ENCODE measurements around the gene ARMC9.

The ARMC9 gene

GRCh38 chr2:231331533-231331932, 133.1 kb downstream of the ARMC9 start:
- intact Hi-C loops (cut with DNase I), result no loop called here
- no peak for DNase-seq

- intact Hi-C loops (cut with DNase I), result no loop called here
- no peak for DNase-seq
Measured at GRCh38 chr2:231332388-231332787, 134.0 kb downstream of the ARMC9 start.

GRCh38 chr2:231332872-231333500, 134.6 kb downstream of the ARMC9 start:
- intact Hi-C loops (cut with DNase I), result no loop called here
- DNase-seq, result no peak

GRCh38 chr2:231334179-231334930, 135.9 kb downstream of the ARMC9 start:
- DNase-seq, result no peak
- intact Hi-C loops (cut with DNase I), result no loop called here

- DNase-seq, result no peak
- intact Hi-C loops (cut with DNase I), result no loop called here
Measured at GRCh38 chr2:231334981-231335380, 136.6 kb downstream of the ARMC9 start.

- intact Hi-C loops (cut with DNase I), result no loop called here
- DNase-seq, result no peak
Measured at GRCh38 chr2:231335591-231335990, 137.2 kb downstream of the ARMC9 start.

- DNase-seq, result no peak
- intact Hi-C loops (cut with DNase I), result no loop called here
Measured at GRCh38 chr2:231336236-231336635, 137.8 kb downstream of the ARMC9 start.

GRCh38 chr2:231336700-231337099, 138.3 kb downstream of the ARMC9 start:
- intact Hi-C loops (cut with DNase I), result no loop called here
- DNase-seq, result no peak

- no peak for DNase-seq
- intact Hi-C loops (cut with DNase I), result no loop called here
Measured at GRCh38 chr2:231337807-231338759, 139.7 kb downstream of the ARMC9 start.

GRCh38 chr2:231339316-231339715, 140.9 kb downstream of the ARMC9 start:
- intact Hi-C loops (cut with DNase I), result no loop called here

GRCh38 chr2:231341100-231341499, 142.7 kb downstream of the ARMC9 start:
- DNase-seq, result no peak
- intact Hi-C loops (cut with DNase I), result no loop called here

More at GRCh38 chr2:231339316-231339715, 140.9 kb downstream of the ARMC9 start:
- DNase-seq, result no peak

GRCh38 chr2:231342061-231342711, 143.8 kb downstream of the ARMC9 start:
- peak in 1 of 10 donors; percentile 43 for DNase-seq
- intact Hi-C loops (cut with DNase I), result no loop called here

GRCh38 chr2:231343006-231343710, 144.7 kb downstream of the ARMC9 start:
- DNase-seq, result no peak
- intact Hi-C loops (cut with DNase I), result no loop called here

GRCh38 chr2:231343988-231344387, 145.6 kb downstream of the ARMC9 start:
- DNase-seq, result no peak

GRCh38 chr2:231344851-231345250, 146.4 kb downstream of the ARMC9 start:
- DNase-seq, result no peak
- intact Hi-C loops (cut with DNase I), result no loop called here

More at GRCh38 chr2:231343988-231344387, 145.6 kb downstream of the ARMC9 start:
- intact Hi-C loops (cut with DNase I), result no loop called here

GRCh38 chr2:231347081-231347480, 148.7 kb downstream of the ARMC9 start:
- intact Hi-C loops (cut with DNase I), result no loop called here
- peak in 1 of 10 donors; percentile 48 for DNase-seq

- intact Hi-C loops (cut with DNase I), result no loop called here
- DNase-seq, result no peak
Measured at GRCh38 chr2:231347638-231348037, 149.2 kb downstream of the ARMC9 start.

GRCh38 chr2:231348173-231348572, 149.7 kb downstream of the ARMC9 start:
- DNase-seq, result no peak
- intact Hi-C loops (cut with DNase I), result no loop called here

GRCh38 chr2:231348704-231349373, 150.4 kb downstream of the ARMC9 start:
- peak in 3 of 10 donors; percentile 48 to 90 (median 58) for DNase-seq
- intact Hi-C loops (cut with DNase I), result no loop called here

Data from posterior cingulate gyrus (tissue), 11 donors.